ENCODE data around the gene GNB1L. TPM values are rescaled to one million over a fixed set of nuclear protein-coding genes. Genes with fewer than 3 reads are reported as not detected.

The GNB1L gene
- total and polyA plus RNA-seq, 2 of the 13 experiments (the other 11 are each of a cell fraction or from before 2014, with no cell fraction given) = 2.5 to 7.4 TPM

- ChIA-PET POLR2A (interaction anchor here (1.6 kb wide), 1 partner anchor 13 kb away, joined by 3 read pairs; no protein-coding TSS in a partner anchor), CTCF (ENCODE audit: low intra/inter-chr PET ratio, low total read pairs) (no interaction called here)
- in situ Hi-C loops (cut with HindIII; ENCODE audit: extremely low pct_ligation_motif_present, low pct_unique_long_range_greater_than_20kb) (no loop called here), intact Hi-C loops (cut with micrococcal nuclease; ENCODE audit: unreplicated experiment) (no loop called here)
- no peak for TF ChIP-seq HNF1B (CRISPR knock-in tag; IDR thresholded peaks at IDR 0.05)
- no peak for TF ChIP-seq KDM4B (CRISPR knock-in tag; IDR thresholded peaks at IDR 0.05)
- TF ChIP-seq DMTF1 (CRISPR knock-in tag; IDR thresholded peaks at IDR 0.05) = no peak
- no peak overlapping the region for H2AFZ ChIP-seq (ENCODE audit: low read length)
- no TSS peak for BruUV-seq (replicated peaks)
- H3K36me3 ChIP-seq (replicated peaks in 1 of 2; ENCODE audit: control insufficient read depth in 1 of 2, insufficient read depth in 2 of 2, low read length in 2 of 2) = no peaks in the 10 kb centered on the region
- 79% methylated on average over 18 of the region's 34 CpGs for WGBS (ENCODE audit: low lambda C conversion rate)
- DNase-seq (ENCODE audit: low spot score) = no peak
- peak overlapping the region in 1 of 3 experiments; percentile 59; a peak in 1 of 6 replicates for H3K4me3 ChIP-seq (replicated peaks in 1 of 3; ENCODE audit: insufficient read depth in 1 of 3, low read depth in 2 of 3, low read length in 3 of 3)
- no peaks in the 10 kb centered on the region for H3K9me3 ChIP-seq (ENCODE audit: low read length)
- H3K27ac ChIP-seq (ENCODE audit: extremely low read length, insufficient read depth, low read length) = no peak overlapping the region
- 0 out of 3 replicates have a peak, but pooled peaks have one; percentile 3 for ATAC-seq
- H3K4me1 ChIP-seq (ENCODE audit: insufficient read depth, low read length) = peaks cover 29% of the 10 kb centered on the region
- no peak overlapping the region for H3K9ac ChIP-seq (ENCODE audit: insufficient read depth, low read depth, low read length)
- no peaks in the 10 kb centered on the region for H3K79me2 ChIP-seq (ENCODE audit: insufficient read depth, low read length)
- FAIRE-seq = no peak
- peaks cover 18 to 86% of the 10 kb centered on the region in 2 experiments for H3K27me3 ChIP-seq (ENCODE audit: control insufficient read depth in 1 of 2, insufficient read depth in 2 of 2, low read length in 2 of 2)
- peak overlapping the region; percentile 69 for H3K4me2 ChIP-seq (ENCODE audit: low read depth, low read length)
- no peaks in the 10 kb centered on the region for H4K20me1 ChIP-seq (ENCODE audit: insufficient read depth, low read length)
These were observed 91.9 kb downstream of the GNB1L start for GRCh38 chr22:19762568-19763457.

All from HepG2 (cell line).